ENCODE results near the gene FARSB. TPM values are rescaled to one million over a fixed set of nuclear protein-coding genes. Genes with fewer than 3 reads are reported as not detected.
"Not testable (repeated sequence)": the region's sequence is repeated elsewhere in the genome, so short reads cannot be mapped to it uniquely, and the experiment has no call there.

Gene FARSB
- total RNA-seq, 4 donors from 2014 or later, result 12.2 to 18.4 (median 17.9) TPM

DNA sequence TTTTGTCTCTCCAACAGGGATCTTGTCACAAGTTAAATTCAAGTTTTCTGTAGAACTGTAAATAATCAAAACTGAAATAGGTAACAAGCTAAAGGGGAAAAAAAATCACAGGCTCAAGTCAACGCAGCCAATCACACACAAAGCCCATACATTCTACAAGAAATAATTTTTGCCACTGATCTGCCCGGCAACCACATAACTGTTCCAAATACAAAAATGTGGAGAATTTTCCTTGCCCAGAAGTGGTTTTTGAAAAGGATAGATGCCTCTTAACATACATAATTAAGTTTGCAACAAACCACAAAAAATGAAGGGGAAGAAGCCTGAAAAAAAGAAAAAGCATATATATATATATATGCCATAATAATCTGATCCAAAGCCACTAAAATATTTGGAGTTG lies 60.3 kb downstream of the FARSB start:
- Histone ChIP-seq H3K4me1 (no peaks in the 10 kb centered on the region), H3K27me3 (no peaks in the 10 kb centered on the region), H3K4me3 (no peak overlapping the region), H3K36me3 (peaks cover 65% of the 10 kb centered on the region), H3K27ac (no peak overlapping the region), H3K9me3 (no peaks in the 10 kb centered on the region)
- 95% methylated on average over 2 of the region's 2 CpGs for WGBS
- no peak for TF ChIP-seq POLR2A (IDR thresholded peaks at IDR 0.05)
- TF ChIP-seq POLR2AphosphoS5 (IDR thresholded peaks at IDR 0.05), result no peak
- TF ChIP-seq, protein P1, sequence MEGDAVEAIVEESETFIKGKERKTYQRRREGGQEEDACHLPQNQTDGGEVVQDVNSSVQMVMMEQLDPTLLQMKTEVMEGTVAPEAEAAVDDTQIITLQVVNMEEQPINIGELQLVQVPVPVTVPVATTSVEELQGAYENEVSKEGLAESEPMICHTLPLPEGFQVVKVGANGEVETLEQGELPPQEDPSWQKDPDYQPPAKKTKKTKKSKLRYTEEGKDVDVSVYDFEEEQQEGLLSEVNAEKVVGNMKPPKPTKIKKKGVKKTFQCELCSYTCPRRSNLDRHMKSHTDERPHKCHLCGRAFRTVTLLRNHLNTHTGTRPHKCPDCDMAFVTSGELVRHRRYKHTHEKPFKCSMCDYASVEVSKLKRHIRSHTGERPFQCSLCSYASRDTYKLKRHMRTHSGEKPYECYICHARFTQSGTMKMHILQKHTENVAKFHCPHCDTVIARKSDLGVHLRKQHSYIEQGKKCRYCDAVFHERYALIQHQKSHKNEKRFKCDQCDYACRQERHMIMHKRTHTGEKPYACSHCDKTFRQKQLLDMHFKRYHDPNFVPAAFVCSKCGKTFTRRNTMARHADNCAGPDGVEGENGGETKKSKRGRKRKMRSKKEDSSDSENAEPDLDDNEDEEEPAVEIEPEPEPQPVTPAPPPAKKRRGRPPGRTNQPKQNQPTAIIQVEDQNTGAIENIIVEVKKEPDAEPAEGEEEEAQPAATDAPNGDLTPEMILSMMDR (IDR thresholded peaks at IDR 0.05), result no peak
- no peak for TF ChIP-seq EP300 (IDR thresholded peaks at IDR 0.05)
- DNase-seq (ENCODE audit: low spot score in 2 of 2), result no peak

DNA sequence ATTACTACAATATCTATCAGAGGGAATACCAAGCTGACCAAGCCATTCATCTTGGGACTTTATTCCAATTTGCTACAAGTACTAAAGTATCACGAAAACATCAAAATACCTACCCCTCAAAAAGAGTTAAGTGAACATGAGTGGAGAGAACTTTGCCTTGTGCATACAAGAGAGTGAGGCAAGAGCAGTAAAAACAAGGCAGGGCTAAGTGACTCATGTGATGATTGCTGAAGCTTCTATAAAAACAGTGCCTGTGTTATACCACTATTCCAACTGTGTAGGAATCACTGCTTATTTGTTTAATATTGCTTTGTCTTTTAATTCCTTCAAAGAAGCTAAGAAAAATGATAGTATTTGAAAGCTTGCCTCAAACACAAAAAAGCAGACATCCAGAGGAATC lies 61.2 kb downstream of the FARSB start:
- no peak for TF ChIP-seq EP300 (IDR thresholded peaks at IDR 0.05)

DNA sequence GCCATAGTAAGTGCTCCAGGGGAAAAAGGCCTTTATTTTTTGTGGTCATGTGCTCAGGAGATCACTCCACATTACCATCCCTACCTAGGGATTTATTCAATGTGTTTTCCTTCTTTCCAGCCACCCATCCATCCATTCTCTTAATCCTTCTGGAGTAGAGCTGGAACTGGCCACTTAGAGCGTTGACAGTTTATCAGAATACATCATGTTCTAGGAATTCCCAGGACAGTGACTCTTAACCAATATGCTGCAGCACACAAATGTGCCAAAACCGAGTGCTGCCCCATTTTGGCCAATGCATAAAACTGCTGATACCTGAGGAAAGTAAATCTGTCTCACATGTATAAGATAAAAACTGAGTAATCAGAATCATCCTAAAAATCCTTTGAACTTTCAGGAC lies 63.7 kb downstream of the FARSB start:
- DNase-seq (ENCODE audit: low spot score in 2 of 2), result no peak
- no peaks in the 10 kb centered on the region for H3K27me3 ChIP-seq
- no peak for TF ChIP-seq POLR2AphosphoS5 (IDR thresholded peaks at IDR 0.05)
- no peak overlapping the region for H3K27ac ChIP-seq
- peaks cover 38% of the 10 kb centered on the region for H3K36me3 ChIP-seq
- H3K4me3 ChIP-seq, result no peak overlapping the region
- whole genome bisulfite sequencing, result 72% methylated on average over 2 of the region's 2 CpGs
- H3K9me3 ChIP-seq, result no peaks in the 10 kb centered on the region
- no peaks in the 10 kb centered on the region for H3K4me1 ChIP-seq

More for the DNA sequence above, 61.2 kb downstream of the FARSB start:
- H3K9me3 ChIP-seq, result no peaks in the 10 kb centered on the region
- WGBS, result 94% methylated on average over 1 of the region's 1 CpG
- no peak overlapping the region for H3K27ac ChIP-seq
- peaks cover 63% of the 10 kb centered on the region for H3K36me3 ChIP-seq
- H3K4me3 ChIP-seq, result no peak overlapping the region
- no peak for DNase-seq (ENCODE audit: low spot score in 2 of 2)
- H3K27me3 ChIP-seq, result no peaks in the 10 kb centered on the region
- no peaks in the 10 kb centered on the region for H3K4me1 ChIP-seq

DNA sequence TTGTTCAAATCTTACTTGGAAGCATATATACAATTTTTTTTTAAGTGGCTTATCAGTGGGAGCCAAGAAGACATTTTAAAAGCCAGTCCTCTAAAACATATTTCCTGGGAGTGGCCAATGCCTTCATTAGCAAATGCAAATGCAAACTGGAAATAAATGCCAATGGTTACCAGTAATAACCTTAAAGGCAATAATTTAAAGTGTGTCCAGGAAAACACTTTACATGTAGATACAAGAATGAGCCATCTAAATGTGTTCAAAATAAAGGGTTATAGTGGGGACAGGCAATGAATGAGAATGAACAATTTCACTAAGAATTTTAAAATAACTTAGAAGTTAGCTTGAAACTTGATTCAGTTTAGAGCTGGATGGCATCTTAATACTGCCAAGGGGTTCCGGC lies 64.2 kb downstream of the FARSB start:
- 86% methylated on average over 1 of the region's 1 CpG for WGBS

DNA sequence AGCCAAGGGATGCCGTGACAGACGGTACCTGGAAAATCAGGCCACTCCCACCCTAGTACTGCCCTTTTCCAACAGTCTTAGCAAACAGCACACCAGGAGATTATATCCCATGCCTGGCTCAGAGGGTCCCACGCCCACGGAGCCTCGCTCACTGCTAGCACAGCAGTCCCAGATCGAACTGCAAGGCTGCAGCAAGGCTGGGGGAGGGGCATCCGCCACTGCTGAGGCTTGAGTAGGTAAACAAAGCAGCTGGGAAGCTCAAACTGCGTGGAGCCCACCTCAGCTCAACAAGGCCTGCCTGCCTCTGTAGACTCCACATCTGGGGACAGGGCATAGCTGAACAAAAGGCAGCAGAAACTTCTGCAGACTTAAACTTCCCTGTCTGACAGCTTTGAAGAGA lies 71.3 kb downstream of the FARSB start:
- H3K27me3 ChIP-seq; H3K4me3 ChIP-seq; H3K27ac ChIP-seq; DNase-seq (ENCODE audit: low spot score in 2 of 2); H3K4me1 ChIP-seq; H3K9me3 ChIP-seq: not testable (repeated sequence)
- WGBS, result 96% methylated on average over 7 of the region's 8 CpGs
- peaks cover 22% of the 10 kb centered on the region for H3K36me3 ChIP-seq

More for the DNA sequence above, 64.2 kb downstream of the FARSB start:
- TF ChIP-seq EP300 (IDR thresholded peaks at IDR 0.05) (no peak), POLR2AphosphoS5 (IDR thresholded peaks at IDR 0.05) (no peak), POLR2A (IDR thresholded peaks at IDR 0.05) (no peak)
- TF ChIP-seq, protein P1 (IDR thresholded peaks at IDR 0.05), result no peak
- peaks cover 34% of the 10 kb centered on the region for H3K36me3 ChIP-seq
- no peaks in the 10 kb centered on the region for H3K4me1 ChIP-seq
- H3K27me3 ChIP-seq, result no peaks in the 10 kb centered on the region
- no peak overlapping the region for H3K27ac ChIP-seq
- H3K9me3 ChIP-seq, result no peaks in the 10 kb centered on the region
- no peak overlapping the region for H3K4me3 ChIP-seq
- no peak for DNase-seq (ENCODE audit: low spot score in 2 of 2)

DNA sequence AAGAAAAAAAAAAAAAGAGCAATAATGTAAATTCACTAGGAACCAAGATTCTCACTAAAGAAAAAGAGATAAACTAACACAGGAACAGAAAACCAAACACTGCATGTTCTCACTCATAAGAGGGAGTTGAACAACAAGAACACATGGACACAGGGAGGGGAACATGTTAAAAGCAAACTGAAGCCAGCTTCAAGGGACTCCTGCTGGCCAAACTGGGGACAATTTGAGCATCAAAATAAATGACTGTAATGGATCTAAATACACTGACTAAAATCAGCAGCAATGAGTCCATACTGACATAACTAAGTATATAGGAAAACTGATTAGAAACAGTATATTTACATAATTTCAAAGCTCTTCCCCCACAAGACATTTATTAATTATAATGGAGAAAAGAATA lies 73.0 kb downstream of the FARSB start:
- H3K4me3 ChIP-seq, result no peak overlapping the region
- TF ChIP-seq POLR2AphosphoS5 (IDR thresholded peaks at IDR 0.05), result no peak
- no peak for TF ChIP-seq POLR2A (IDR thresholded peaks at IDR 0.05)
- TF ChIP-seq, protein P1 (IDR thresholded peaks at IDR 0.05), result no peak
- TF ChIP-seq EP300 (IDR thresholded peaks at IDR 0.05), result no peak
- no peaks in the 10 kb centered on the region for H3K4me1 ChIP-seq
- no peaks in the 10 kb centered on the region for H3K9me3 ChIP-seq
- H3K27me3 ChIP-seq, result no peaks in the 10 kb centered on the region
- DNase-seq (ENCODE audit: low spot score in 2 of 2), result no peak
- H3K36me3 ChIP-seq, result peaks cover 30% of the 10 kb centered on the region
- H3K27ac ChIP-seq, result no peak overlapping the region

DNA sequence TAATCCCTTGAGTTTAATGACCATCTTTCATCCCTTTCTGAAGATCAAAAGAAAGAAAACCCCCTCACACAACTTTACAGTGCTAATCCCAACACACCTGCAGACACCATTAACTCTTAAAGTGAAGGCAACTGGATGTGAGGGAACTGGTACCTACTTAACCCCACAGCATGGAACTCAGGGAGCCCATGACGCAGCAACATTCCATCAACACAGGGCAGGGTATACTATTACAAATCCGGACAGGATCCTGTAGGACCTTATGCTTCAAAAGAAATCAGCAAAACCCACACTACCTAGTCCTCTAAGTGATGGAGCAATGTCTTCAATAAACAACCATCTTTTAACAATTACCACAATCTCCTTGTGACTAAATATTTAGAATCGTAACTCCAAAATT lies 78.6 kb downstream of the FARSB start:
- DNase-seq (ENCODE audit: low spot score in 2 of 2), result no peak
- H3K9me3 ChIP-seq, result no peaks in the 10 kb centered on the region
- 91% methylated on average over 3 of the region's 3 CpGs for WGBS
- no peak overlapping the region for H3K4me3 ChIP-seq
- H3K4me1 ChIP-seq, result peaks cover 5% of the 10 kb centered on the region
- H3K36me3 ChIP-seq, result peaks cover 12% of the 10 kb centered on the region
- no peak overlapping the region for H3K27ac ChIP-seq
- TF ChIP-seq, protein P1 (IDR thresholded peaks at IDR 0.05), result no peak
- no peak for TF ChIP-seq POLR2AphosphoS5 (IDR thresholded peaks at IDR 0.05)
- no peaks in the 10 kb centered on the region for H3K27me3 ChIP-seq
